GM21786 (cell line): ENCODE results near the gene SEMA3E.

Experiments
- ATAC-seq: cut with Tn5 transposase; IDR thresholded peaks from one replicate; pipeline ENCODE4 v1.9.1; 2021; ENCODE audit not compliant: unreplicated experiment

SEMA3E gene

DNA sequence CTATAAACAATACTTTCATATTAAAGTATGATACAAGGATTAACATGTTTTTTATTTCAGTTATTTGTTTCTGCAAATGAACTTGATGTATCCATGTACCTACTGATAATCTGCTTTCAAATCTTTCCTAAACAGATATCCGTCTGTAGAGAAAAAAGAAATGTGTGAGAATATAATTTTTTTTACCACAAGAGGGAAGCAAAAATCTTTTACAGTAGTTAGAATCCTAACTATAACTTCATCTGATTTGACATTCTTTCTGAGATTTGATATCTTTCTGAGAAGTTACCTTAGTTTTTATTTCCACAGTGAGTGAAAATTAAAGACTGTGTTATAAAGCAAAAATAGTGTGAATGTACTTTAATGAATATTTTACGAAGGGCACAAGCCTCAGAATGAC, 282.3 kb downstream of the SEMA3E start:
- ATAC-seq, result no peak

DNA sequence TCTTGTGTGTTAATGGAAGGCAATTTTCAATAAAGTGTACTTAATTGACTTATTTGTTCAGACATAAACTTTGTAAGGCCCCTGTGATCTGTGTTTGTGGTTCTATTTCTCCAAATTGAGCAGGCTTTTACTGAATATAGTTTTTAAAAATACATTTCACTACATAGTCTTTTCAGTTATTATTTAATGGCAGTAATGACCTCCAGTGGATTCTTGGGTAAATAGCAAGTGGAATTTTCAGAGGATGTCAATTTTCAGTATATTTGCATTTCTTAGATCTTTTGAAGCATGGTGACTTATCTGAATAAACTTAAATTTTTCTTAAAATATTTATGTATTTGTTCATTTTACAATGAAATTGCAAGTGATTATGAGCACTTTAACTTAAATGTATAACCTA, 283.2 kb downstream of the SEMA3E start:
- ATAC-seq, result no peak

DNA sequence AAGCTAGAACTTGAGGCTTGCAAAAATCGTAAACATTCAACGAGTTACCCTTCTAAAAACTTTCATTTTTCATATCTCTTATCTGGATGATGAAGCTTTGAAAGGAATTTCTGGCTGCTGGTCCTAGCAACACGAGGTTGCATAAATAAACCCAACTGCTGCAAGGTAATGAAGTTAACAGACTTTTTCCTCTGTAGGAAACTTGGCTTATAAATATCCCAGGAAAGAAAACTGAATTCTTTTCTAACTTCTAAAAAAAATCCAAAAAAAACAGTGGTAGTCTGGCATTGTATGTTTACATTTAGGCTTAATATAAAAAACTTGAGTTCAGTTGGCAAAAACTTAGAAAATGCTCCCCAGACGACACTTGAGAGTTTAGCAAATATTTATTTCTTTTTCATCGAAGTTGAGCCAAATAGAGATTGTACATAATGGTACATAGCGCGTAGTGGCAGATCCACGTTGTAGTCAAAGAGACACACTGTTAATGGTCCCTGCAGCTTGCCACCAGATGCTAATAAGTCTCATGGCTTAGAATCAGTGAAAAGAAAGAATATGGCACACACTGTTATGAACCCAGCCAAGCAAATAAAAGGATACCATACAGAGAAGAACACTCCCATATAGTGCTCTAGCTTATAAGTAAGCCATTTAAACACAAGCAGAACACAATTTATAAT, 285.9 kb downstream of the SEMA3E start:
- no peak for ATAC-seq

DNA sequence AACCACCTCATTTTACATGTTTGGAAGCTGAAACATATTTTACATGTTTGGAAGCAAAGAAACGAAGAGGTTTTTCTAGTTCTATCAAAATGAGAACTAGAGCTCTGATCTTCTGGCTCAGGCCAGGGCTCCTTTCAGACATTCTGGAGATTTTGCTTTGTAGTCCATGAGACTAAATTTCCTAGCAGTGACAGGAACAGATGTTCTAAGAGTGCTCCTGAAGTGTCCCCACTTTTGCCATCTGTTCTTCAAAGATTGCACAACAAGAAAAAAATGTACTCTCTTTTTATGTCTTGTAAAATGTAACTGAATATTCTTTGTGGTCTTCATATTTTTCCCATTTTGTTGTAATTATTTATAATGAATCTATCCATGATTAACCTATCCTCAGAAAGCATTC, 289.8 kb downstream of the SEMA3E start:
- ATAC-seq, result no peak

DNA sequence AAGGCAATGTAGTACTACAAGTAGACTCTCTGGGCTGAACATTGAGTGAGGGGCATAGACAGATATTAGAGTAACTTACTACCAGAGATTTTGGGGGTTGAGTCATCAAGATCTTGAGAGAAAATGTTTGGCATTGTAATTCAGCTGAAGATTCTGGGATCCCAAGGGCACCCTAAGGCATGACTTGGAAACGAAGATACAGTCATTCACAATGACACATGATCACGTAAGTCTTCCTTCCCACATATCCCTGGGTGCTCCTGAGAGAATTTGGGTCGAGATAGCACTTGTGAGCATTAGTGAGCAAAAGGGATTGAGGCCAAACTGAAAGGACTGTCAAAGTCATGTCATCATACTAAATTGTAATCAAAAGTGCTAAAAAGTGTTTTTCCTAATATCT, 293.8 kb downstream of the SEMA3E start:
- no peak for ATAC-seq

DNA sequence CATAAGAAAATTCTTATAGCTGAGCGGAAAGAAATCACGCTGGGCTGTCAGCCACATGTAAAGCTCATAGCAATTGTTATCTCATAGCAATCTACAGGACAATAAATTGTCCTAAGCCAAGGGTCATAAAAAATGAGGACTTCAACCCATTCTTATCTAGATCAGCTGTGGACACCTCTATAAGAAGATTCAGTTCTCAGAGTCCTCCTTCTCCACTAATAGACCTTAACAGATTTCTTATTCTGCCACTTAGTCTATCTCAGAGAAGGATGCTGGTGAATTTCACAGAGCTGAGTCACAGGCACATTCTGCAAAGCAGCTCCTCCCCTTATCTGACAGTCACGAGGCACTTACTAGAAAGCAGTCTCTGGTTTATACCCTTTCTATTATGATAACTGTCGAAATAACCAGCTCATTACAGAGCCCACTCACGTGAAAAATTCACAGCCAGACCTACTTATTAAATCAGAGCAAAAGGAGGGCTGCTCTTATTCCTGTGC, 300.9 kb downstream of the SEMA3E start:
- no peak for ATAC-seq

DNA sequence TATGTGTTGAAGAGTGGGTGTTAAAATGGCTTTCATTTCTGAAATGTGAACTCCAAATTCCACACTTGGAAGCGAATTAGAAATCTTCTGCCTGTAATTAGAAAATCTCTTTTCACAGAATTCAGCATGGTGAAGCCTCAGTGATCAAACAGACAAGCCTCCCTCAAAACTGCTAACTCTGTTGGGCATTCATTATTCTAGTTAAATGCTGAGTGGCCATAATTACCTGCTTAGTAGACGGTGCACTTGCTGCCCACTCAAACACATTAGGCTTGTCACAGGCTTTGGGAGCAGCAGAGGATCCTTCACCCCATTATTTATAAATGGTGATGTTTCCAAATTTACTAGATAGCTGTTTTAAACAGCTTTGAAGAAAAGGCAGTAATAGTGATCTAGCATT, 309.0 kb downstream of the SEMA3E start:
- ATAC-seq, result no peak

DNA sequence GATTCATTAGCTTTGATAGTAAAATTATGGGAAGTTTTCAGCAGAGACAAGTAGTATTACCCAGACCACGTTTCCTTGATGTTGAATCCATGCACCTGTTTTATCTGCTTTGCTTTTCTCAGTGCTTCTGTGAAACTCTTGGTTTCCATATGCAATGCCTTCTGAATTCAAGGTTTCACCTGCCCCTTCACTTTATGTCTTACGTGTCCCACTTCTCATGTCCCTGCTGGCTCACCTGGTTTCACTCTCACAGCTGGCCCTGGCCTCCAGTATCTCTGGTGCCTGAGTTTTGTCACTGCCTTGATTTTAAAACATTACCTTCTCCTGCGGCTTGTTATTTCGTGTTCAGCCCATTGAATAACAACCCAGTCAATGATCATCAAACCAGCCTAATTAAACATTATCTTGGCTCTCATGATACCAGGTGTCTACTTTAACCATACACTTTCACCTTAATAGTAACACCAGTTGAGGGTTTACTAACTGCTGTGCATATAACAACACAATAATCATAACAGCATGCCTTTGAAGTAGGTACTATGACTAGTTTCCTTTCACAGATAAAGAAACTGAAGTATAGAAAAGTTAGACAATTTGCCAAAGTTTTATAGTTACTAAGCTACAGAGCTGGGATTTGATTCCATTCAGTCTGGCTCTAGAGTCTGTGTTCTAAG, 310.5 kb downstream of the SEMA3E start:
- no peak for ATAC-seq

DNA sequence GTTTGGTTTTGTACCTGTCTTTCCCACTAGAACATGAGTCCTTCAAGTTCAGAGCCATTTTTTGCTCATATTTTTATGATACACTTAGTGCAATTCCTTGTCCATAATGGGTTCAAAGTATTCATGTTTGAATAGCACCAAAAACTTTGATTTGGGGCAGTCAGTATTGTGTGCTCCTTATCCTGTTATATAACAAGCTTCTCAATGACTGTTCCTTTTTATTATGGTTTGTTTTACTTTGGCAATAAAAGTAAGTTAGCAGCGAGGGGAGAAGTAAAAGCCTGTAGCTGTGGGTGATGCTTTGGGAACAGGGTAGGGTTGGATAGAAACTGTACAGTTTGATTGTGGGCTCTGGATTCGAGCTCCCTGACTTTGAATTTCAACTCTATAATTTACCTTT, 311.9 kb downstream of the SEMA3E start:
- ATAC-seq, result no peak

DNA sequence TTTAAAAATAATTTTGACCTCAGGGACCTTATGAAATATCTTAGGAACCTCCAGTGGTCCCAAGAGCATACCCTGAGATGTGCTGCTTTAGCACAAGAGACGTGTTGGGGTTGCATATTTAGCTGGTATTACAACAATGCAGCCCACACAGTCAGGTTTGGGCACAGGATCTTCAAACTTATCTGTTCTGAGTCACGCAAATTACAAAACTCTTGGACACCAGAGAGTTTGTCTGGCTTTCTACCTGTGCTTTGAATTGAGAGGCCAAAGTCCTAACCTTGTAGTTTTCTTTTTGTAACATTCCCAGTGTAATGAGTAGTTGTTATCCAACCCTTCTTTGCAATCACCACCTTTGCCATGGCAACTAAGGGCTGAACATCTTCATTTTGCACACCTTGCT, 322.7 kb downstream of the SEMA3E start:
- ATAC-seq, result no peak

DNA sequence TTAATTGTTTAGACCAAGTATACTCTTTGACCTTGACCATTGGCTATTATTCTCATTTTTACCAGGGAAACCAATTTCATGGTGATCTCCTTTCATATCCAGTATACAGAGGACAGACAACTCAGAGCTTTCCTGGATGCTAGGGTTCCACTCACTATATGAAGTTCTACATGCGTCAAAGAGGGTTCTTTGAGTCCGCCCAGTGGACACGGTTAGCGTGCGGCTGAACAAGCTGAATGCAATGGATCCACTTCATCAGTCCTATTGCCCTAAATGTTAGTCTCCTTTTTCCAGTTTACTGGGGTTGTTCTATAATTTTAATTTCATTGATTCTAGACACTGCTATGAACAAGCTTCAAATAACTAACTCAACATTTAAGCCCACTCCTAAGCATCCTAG, 323.9 kb downstream of the SEMA3E start:
- ATAC-seq, result no peak

DNA sequence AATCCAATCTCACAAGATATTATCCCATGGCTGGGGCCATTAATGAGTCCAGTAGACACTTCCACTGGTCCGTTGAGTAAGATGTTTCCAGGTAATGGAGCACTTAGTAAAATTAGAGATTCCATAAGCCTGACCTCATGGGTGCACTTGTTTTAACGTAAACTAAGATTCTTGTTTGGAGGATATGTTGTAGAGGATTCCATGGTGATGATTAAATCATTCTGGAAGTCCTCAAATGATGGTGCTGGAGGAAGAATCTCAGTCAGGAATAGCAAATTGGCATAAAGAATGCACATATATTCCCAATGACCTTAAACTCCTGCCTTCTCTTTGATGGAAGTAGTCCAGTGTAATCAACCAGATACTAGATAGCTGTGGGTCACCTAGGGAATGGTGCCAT, 324.3 kb downstream of the SEMA3E start:
- no peak for ATAC-seq

DNA sequence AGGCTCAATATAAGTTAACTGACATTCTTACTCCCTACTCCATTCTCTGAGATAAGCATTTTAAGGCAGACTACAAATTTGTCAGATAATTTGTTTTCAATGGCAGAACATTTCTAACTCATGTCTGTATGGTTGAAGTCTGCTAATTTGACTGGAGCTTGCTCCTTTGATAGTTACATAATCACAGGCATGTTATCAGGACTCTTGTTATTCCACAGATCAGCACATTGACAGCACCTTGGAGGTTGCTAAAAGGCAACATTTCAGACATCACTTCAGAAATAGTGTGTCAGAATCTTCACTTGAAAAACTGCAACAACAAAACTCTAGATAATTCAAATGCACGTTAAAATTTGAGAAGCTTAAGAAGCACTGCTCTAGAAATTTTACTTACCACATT, 327.9 kb downstream of the SEMA3E start:
- ATAC-seq, result no peak

DNA sequence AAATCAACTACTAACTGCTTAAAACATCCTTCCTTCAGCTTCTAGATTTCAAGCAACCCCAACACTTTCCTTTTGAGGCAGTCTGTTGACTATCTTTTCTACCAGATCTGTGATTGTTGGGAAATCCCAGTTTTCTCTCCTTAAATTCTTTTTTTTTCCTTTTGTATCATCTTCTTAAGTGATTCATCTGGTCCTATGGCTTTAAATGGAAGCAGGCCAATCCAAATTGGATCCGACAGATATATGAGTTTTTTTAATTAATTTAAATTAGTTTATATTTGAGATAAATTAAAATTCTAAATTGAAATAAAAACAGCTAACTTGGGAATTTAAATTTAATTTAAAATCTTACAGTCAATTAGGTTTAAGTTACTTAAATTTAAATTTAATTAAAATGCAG, 335.0 kb downstream of the SEMA3E start:
- no peak for ATAC-seq
